C4-2B (cell line): Measurements from ENCODE around the gene ANO10.
"Not testable (repeated sequence)": the region's sequence is repeated elsewhere in the genome, so short reads cannot be mapped to it uniquely, and the experiment has no call there.

Experiments used
- H3K27ac ChIP-seq: fragments of 450-650 bp; 2 replicates; pipeline ENCODE4 v1.5.1; 2017
- ZFX ChIP-seq: fragments of 450-650 bp; IDR thresholded peaks from 2 replicates; pipeline ENCODE4 v1.6.1; 2017
- TF ChIP-seq, protein P1 (sequence below): fragments of 450-650 bp; conservative IDR thresholded peaks from 2 replicates; pipeline ENCODE4 v1.5.1; 2017; ENCODE audit warnings: mild to moderate bottlenecking

Gene ANO10

DNA sequence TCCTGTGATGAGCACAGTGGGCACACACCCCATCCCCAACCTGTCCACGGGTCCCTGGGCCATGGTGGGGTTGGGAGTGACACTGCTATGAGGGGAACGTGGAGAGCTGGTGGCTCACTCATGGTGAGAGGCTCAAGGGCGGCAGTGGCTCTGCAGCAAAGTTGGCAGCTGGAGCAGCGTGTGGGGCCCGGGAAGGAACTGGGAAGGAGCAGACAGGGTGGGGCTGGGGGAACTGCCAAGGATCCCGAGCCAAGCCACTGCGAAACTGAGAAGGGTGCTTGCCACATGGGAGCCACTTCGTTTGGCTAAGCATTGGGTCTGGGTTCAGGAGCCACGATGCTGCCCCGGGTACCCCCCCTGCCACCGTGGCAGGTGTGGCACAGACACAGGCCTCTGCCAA lies 255.3 kb downstream of the ANO10 start:
- TF ChIP-seq, protein P1, sequence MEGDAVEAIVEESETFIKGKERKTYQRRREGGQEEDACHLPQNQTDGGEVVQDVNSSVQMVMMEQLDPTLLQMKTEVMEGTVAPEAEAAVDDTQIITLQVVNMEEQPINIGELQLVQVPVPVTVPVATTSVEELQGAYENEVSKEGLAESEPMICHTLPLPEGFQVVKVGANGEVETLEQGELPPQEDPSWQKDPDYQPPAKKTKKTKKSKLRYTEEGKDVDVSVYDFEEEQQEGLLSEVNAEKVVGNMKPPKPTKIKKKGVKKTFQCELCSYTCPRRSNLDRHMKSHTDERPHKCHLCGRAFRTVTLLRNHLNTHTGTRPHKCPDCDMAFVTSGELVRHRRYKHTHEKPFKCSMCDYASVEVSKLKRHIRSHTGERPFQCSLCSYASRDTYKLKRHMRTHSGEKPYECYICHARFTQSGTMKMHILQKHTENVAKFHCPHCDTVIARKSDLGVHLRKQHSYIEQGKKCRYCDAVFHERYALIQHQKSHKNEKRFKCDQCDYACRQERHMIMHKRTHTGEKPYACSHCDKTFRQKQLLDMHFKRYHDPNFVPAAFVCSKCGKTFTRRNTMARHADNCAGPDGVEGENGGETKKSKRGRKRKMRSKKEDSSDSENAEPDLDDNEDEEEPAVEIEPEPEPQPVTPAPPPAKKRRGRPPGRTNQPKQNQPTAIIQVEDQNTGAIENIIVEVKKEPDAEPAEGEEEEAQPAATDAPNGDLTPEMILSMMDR: no peak
- TF ChIP-seq ZFX: no peak
- H3K27ac ChIP-seq: no peak overlapping the region

DNA sequence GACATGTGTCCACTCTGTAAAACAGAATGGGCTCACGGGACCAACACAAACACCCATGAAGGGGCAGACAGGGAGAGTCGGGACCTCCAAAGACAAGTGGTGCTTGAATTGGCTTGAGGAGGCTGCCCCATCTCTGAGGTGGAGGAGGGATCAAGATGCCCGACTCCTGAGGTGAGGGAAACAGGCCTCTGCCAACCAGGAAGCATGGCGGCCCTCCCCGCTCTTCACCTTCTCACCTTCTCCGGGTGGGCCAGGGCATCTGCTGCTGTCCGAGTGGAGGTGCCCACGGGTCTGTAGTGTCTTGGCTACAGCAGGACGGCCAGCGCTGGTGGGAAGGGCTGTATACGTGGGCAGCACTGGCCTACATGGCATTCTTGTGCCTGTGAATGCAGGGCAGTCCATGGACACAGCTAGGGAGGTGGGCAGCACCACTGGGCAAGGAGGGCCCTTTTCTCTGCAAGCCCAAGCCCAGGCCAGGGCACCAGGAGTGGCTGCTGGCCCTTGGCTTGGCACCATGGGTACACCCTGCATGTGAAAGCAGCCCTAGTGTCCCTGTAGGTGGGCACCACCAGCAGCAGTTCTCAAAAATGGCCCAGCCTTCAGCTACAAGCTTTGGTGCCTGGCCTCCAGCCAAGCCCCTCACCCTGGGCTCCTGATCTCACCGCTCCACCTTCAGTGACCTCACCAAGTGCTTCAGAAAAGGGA lies 256.1 kb downstream of the ANO10 start:
- no peak for TF ChIP-seq ZFX
- no peak overlapping the region for H3K27ac ChIP-seq

DNA sequence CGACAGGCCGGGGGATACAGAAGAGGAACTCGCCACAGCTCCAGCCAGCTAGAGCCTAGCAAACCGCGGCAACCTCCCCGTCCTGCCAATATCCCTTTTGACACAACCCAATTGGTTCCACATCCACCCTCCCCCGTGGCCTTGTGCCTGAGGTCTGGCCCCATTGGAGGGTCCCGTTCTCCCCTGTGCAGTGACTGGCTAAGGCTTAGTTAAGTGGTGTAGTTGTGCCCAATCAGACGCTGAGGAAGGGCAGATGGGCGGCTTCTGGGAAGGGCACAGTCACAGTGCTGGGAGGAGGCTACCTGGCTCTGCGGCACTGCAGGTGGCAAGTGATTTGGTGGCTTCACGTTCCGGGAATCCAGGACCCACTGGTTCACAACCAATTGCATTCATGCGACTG lies 256.9 kb downstream of the ANO10 start:
- H3K27ac ChIP-seq: no peak overlapping the region

DNA sequence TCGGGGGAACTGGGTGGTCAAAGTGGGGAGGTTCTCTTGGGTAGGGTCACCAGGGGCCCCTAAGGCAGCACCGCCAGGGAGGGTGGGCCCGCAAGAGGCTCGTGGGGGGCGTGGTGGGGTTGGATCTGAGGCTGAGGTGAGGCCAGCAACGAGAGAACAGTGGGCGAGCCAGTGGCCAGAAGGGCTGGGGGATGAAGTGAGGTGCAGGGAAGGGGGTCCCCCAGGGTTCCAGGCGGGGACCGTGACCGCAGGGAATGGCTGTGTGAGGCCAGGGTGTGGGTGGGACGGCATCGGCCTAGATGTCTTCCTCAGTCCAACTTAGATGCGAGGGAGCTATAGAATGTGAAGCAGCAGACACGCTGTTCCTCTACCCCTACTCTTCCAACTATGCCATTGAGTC lies 257.3 kb downstream of the ANO10 start:
- TF ChIP-seq, protein P1: no peak

More for the DNA sequence above, 256.9 kb downstream of the ANO10 start:
- no peak for TF ChIP-seq ZFX
- TF ChIP-seq, protein P1: no peak

DNA sequence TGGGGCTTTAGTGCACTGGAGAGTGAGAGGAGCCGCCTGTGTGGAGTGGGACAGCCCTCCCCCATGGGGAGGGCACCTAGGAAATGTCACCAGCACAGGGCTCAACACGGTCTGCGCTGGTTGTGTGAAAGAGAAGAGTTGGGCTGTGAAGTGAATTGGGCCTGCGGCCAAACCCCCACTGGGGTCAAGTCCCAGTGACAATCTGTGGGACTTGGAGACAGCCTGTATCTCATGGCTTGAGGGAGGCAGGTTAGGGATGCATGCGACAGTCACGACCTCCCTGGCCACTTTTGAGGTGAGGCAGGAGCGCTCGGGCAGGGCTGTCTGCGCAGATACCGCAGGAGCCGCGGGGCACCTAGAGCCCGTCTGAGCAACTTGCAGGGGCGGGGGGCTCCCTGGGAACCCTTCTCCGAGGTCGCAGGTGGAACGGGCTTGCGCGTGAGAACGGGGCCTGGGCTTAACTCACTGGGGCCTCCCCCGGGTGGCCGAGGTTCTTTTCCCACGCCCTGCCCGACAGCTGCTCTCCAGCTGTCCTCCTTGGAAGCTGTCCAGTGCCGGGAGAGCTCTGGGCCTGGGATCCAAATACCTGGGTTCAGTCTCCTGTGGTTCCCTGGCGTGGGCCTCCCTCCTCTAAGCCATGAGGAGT lies 258.1 kb downstream of the ANO10 start:
- no peak overlapping the region for H3K27ac ChIP-seq
- TF ChIP-seq, protein P1: no peak
- TF ChIP-seq ZFX: no peak

More for the DNA sequence above, 257.3 kb downstream of the ANO10 start:
- H3K27ac ChIP-seq: no peak overlapping the region

DNA sequence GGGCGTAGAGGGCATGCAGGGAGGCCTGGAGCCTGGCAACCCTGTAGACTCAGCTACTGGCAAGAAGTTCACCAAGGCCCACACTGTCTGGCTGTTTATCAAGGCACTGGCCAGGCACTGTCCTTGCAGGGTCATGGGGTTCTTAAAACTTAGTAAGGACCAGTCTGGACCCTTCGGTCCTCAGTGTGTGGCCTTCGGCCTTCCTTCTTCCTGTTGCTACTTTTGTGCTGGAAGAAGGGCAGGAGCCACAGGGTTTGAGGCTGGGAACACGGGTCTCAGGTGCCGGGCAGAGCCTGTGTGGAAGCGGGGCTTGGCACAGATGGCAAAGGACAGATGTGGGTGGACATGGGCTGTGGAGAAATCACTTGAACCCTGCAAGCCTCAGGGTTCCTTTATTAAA lies 258.9 kb downstream of the ANO10 start:
- TF ChIP-seq, protein P1: no peak
- no peak for TF ChIP-seq ZFX
- H3K27ac ChIP-seq: no peak overlapping the region

DNA sequence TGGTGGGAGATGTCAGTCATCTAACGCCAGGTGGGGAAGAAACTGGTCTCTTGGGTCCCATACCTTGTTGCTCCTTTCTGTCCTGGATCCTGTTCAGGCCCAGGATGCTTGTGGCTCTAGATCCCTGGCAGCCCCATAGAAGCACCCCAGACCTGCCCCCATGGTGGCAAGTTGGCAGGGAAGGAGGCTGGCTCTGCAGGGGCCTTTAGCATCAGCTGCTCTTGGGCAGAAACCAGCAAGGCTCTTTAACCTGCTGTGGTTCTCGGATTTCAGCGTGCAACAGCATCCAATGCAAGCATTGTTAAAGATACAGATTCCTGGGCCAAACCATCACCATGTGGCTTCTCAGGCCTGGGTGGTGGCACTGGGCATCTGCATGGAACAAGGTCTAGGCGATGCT lies 259.6 kb downstream of the ANO10 start:
- TF ChIP-seq, protein P1: no peak
- TF ChIP-seq ZFX: no peak

DNA sequence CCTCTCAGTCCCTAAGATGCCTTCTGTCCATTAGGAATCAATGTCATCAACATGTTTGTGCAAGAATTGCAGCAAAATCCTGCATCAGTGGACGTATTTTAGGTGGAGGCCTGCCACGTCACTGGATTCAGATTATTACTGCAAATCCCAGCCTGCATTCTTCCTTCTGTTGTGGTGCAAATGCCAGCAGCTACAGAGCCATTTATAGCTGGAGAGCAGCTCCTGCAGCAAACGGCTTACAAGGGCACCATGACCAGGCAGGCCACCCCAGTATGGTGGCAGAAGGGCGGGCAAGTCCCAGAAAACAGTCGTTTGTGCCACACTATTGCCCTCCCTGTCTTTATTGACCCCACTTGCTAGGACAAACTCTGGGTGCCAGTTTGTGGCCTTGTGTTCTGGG lies 260.7 kb downstream of the ANO10 start:
- TF ChIP-seq ZFX: no peak
- TF ChIP-seq, protein P1: no peak
- H3K27ac ChIP-seq: no peak overlapping the region

More for the DNA sequence above, 259.6 kb downstream of the ANO10 start:
- H3K27ac ChIP-seq: no peak overlapping the region

DNA sequence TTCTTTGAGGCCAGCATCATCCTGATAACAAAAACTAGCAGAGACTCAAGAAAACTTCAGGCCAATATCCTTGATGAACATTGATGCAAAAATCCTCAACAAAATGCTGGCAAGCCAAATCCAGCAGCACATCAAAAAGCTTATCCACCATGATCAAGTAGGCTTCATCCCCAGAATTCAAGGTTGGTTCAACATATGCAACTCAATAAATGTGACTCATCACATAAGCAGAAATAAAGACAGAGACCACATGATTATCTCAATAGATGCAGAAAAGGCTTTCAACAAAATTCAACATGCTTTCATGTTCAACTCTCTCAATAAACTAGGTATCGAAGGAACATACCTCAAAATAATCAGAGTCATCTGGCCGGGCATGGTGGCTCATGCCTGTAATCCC lies 265.8 kb downstream of the ANO10 start:
- H3K27ac ChIP-seq: not testable (repeated sequence)
